GM23338 (cell line): Measurements from ENCODE around the gene ASB2. TPM values are rescaled to one million over a fixed set of nuclear protein-coding genes. Genes with fewer than 3 reads are reported as not detected.

Experiments used
- ATAC-seq: fragments of 200-7000 bp; cut with Tn5 transposase; 3 replicates; pipeline ENCODE4 v1.9.1; 2020
- DNase-seq: peaks from one replicate; pipeline ENCODE4 v3.0.0-alpha.2; 2015; ENCODE audit warnings: low spot score
- H2AFZ ChIP-seq: fragments of 200-600 bp; sonication (generic); 2 replicates; pipeline ENCODE4 v1.8.0; 2016; ENCODE audit warnings: antibody characterized with exemption, mild to moderate bottlenecking, moderate library complexity
- H3F3A ChIP-seq: fragments of 200-600 bp; sonication (generic); replicated peaks from 2 replicates; pipeline ENCODE4 v1.8.0; 2017; ENCODE audit warnings: antibody characterized with exemption, mixed run types, low read depth
- H3K27ac ChIP-seq: fragments of 200-600 bp; sonication (generic); 2 replicates; pipeline ENCODE4 v1.6.1; 2016; ENCODE audit warnings: low read depth
- H3K27me3 ChIP-seq: fragments of 200-600 bp; sonication (generic); 2 replicates; pipeline ENCODE4 v1.8.0; 2016; ENCODE audit warnings: mild to moderate bottlenecking, mixed run types, moderate library complexity; ENCODE audit not compliant: insufficient read depth
- H3K36me3 ChIP-seq: fragments of 200-600 bp; sonication (generic); 2 replicates; pipeline ENCODE4 v1.8.0; 2016; ENCODE audit warnings: mild to moderate bottlenecking; ENCODE audit not compliant: insufficient read depth
- H3K4me1 ChIP-seq: fragments of 200-600 bp; sonication (generic); 2 replicates; pipeline ENCODE4 v1.8.0; 2016; ENCODE audit warnings: mild to moderate bottlenecking, moderate library complexity; ENCODE audit not compliant: insufficient read depth
- H3K4me2 ChIP-seq: fragments of 200-600 bp; sonication (generic); 2 replicates; pipeline ENCODE4 v1.7.1; 2017; ENCODE audit warnings: mixed run types
- H3K4me3 ChIP-seq: fragments of 200-600 bp; sonication (generic); 2 replicates; pipeline ENCODE4 v1.6.1; 2016; ENCODE audit warnings: mixed run types
- H3K79me2 ChIP-seq: fragments of 200-600 bp; sonication (generic); replicated peaks from 2 replicates; pipeline ENCODE4 v1.8.0; 2017; ENCODE audit warnings: mild to moderate bottlenecking; ENCODE audit not compliant: insufficient read depth
- H3K9me2 ChIP-seq: fragments of 200-600 bp; sonication (generic); 2 replicates; pipeline ENCODE4 v1.8.0; 2017; ENCODE audit not compliant: insufficient read depth
- H4K20me1 ChIP-seq: fragments of 200-600 bp; sonication (generic); replicated peaks from 2 replicates; pipeline ENCODE4 v1.8.0; 2017; ENCODE audit warnings: mild to moderate bottlenecking; ENCODE audit not compliant: insufficient read depth
- H3K27ac Mint-ChIP-seq: 2 replicates; pipeline ENCODE4 v1.8.0; 2020; ENCODE audit warnings: inconsistent platforms, mild to moderate bottlenecking, moderate library complexity, mixed read lengths
- H3K27me3 Mint-ChIP-seq: 3 replicates; pipeline ENCODE4 v1.8.0; 2022; ENCODE audit warnings: low read depth, mild to moderate bottlenecking, moderate library complexity, mixed read lengths, inconsistent platforms; ENCODE audit not compliant: insufficient read depth, poor library complexity
- H3K36me3 Mint-ChIP-seq: 3 replicates; pipeline ENCODE4 v1.8.0; 2021; ENCODE audit warnings: low read depth, mild to moderate bottlenecking, inconsistent platforms, moderate library complexity, mixed read lengths
- H3K4me1 Mint-ChIP-seq: 3 replicates; pipeline ENCODE4 v1.8.0; 2020; ENCODE audit warnings: mild to moderate bottlenecking, inconsistent platforms, mixed read lengths
- H3K4me3 Mint-ChIP-seq: 3 replicates; pipeline ENCODE4 v1.8.0; 2021; ENCODE audit warnings: moderate library complexity, mild to moderate bottlenecking, inconsistent platforms, mixed read lengths
- H3K9me3 Mint-ChIP-seq: 3 replicates; pipeline ENCODE4 v1.8.0; 2020; ENCODE audit warnings: moderate library complexity, mild to moderate bottlenecking, inconsistent platforms, mixed read lengths
- CREB1 ChIP-seq: fragments of 250-450 bp; sonication (Bioruptor Pico); IDR thresholded peaks from 2 replicates; pipeline ENCODE4 v1.5.0; 2020; ENCODE audit warnings: low read depth, mild to moderate bottlenecking, moderate library complexity
- ETS1 ChIP-seq: IDR thresholded peaks from 2 replicates; pipeline ENCODE4 v1.6.1; 2016; ENCODE audit warnings: antibody characterized with exemption
- EZH2 ChIP-seq: fragments of 200-600 bp; sonication (generic); IDR thresholded peaks from one replicate; pipeline ENCODE4 v1.8.0; 2017; ENCODE audit warnings: antibody characterized with exemption, mild to moderate bottlenecking, low read depth; ENCODE audit not compliant: unreplicated experiment
- EZH2phosphoT487 ChIP-seq: fragments of 200-600 bp; sonication (generic); IDR thresholded peaks from one replicate; pipeline ENCODE4 v1.8.1; 2018; ENCODE audit warnings: antibody characterized with exemption; ENCODE audit not compliant: unreplicated experiment
- JUNB ChIP-seq: IDR thresholded peaks from one replicate; pipeline ENCODE4 v1.6.1; 2016; ENCODE audit warnings: antibody characterized with exemption; ENCODE audit not compliant: unreplicated experiment
- NANOG ChIP-seq: IDR thresholded peaks from 2 replicates; pipeline ENCODE4 v1.6.1; 2016; ENCODE audit warnings: antibody characterized with exemption, borderline replicate concordance
- POLR2AphosphoS5 ChIP-seq: IDR thresholded peaks from 2 replicates; pipeline ENCODE4 v1.6.1; 2016; ENCODE audit warnings: antibody characterized with exemption, low read depth
- STAT1 ChIP-seq: IDR thresholded peaks from one replicate; pipeline ENCODE4 v1.6.1; 2016; ENCODE audit warnings: antibody characterized with exemption; ENCODE audit not compliant: unreplicated experiment
- ZNF114 ChIP-seq: fragments of 250-450 bp; sonication (Bioruptor Pico); IDR thresholded peaks from 2 replicates; pipeline ENCODE4 v1.5.0; 2020; ENCODE audit warnings: mild to moderate bottlenecking, moderate library complexity
- ZNF462 ChIP-seq: fragments of 250-450 bp; sonication (Bioruptor Pico); IDR thresholded peaks from 2 replicates; pipeline ENCODE4 v1.5.0; 2020; ENCODE audit warnings: mild to moderate bottlenecking, moderate library complexity
- polyA plus RNA-seq: library from polyadenylated mRNA; unstranded; fragments of >200 nt; fragmentation: Nextera tagmentation; extraction: Ambion mirVana; gene quantifications from 2 replicates; pipeline ENCODE4 v1.2.1, GENCODE V29; 2016
- total RNA-seq: library from RNA; depleted of rRNA; stranded (reverse); fragments of >200 nt; shearing (Covaris generic); gene quantifications from 2 replicates; pipeline ENCODE4 v1.2.3, GENCODE V29; 2014
- TF ChIP-seq, protein P1 (sequence below), 2 experiments: fragments of 200-600 bp in 1 of 2; sonication (generic) in 1 of 2; conservative IDR thresholded peaks; 2 replicates each; pipeline versions ENCODE4 v1.5.1 to v1.6.1; 2016 to 2017; ENCODE audit warnings: antibody characterized with exemption in 2 of 2, low read depth in 2 of 2, mild to moderate bottlenecking in 2 of 2, moderate library complexity in 1 of 2
- TF ChIP-seq, protein P2 (sequence below): IDR thresholded peaks from one replicate; pipeline ENCODE4 v1.6.1; 2018; ENCODE audit warnings: antibody characterized with exemption; ENCODE audit not compliant: unreplicated experiment

The ASB2 gene
- total and polyA plus RNA-seq, 2 experiments from 2014 or later = 1.2 to 1.7 TPM

DNA sequence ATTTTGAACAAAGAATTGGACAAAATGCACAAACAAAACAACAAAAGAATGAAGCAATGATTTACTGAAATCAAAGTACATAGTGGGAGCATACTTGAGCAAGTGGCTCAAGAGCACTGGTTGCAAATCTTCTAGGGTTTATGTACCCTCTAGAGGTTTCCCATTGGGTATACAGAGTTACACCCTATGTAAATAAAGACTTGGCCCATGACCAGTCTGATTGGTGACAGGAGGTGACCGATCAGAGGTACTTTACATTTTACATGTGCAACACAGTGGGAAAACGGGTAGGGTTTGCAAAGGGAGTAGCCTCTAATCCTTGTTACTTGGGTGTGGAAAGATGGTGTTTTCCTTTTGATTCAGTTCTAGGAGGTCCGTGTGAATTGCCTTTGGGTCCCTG is 59.9 kb downstream of the ASB2 start:
- Mint-ChIP-seq H3K27me3 (no peaks in the 10 kb centered on the region), H3K27ac (no peak overlapping the region), H3K4me1 (no peaks in the 10 kb centered on the region), H3K9me3 (no peaks in the 10 kb centered on the region; the same call in 2 of the 3 replicates), H3K4me3 (no peak overlapping the region), H3K36me3 (no peaks in the 10 kb centered on the region)
- Histone ChIP-seq H3K27me3 (no peaks in the 10 kb centered on the region), H3K4me1 (no peaks in the 10 kb centered on the region), H3K4me2 (no peak overlapping the region), H3K27ac (no peak overlapping the region), H2AFZ (no peak overlapping the region), H3F3A (no peaks in the 10 kb centered on the region), H4K20me1 (no peaks in the 10 kb centered on the region), H3K4me3 (no peak overlapping the region), H3K79me2 (no peaks in the 10 kb centered on the region), H3K36me3 (no peaks in the 10 kb centered on the region), H3K9me2 (no peaks in the 10 kb centered on the region)
- DNase-seq (no peak), ATAC-seq (no peak)
- TF ChIP-seq STAT1 (no peak), ZNF114 (CRISPR knock-in tag) (no peak), JUNB (no peak), ETS1 (no peak), CREB1 (no peak), NANOG (no peak), ZNF462 (no peak), EZH2 (no peak), EZH2phosphoT487 (no peak), POLR2AphosphoS5 (no peak)
- TF ChIP-seq, protein P1, sequence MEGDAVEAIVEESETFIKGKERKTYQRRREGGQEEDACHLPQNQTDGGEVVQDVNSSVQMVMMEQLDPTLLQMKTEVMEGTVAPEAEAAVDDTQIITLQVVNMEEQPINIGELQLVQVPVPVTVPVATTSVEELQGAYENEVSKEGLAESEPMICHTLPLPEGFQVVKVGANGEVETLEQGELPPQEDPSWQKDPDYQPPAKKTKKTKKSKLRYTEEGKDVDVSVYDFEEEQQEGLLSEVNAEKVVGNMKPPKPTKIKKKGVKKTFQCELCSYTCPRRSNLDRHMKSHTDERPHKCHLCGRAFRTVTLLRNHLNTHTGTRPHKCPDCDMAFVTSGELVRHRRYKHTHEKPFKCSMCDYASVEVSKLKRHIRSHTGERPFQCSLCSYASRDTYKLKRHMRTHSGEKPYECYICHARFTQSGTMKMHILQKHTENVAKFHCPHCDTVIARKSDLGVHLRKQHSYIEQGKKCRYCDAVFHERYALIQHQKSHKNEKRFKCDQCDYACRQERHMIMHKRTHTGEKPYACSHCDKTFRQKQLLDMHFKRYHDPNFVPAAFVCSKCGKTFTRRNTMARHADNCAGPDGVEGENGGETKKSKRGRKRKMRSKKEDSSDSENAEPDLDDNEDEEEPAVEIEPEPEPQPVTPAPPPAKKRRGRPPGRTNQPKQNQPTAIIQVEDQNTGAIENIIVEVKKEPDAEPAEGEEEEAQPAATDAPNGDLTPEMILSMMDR (conservative IDR thresholded peaks at IDR 0.05; ENCODE audit: low read depth in 2 of 2) = no peak
- TF ChIP-seq, protein P2, sequence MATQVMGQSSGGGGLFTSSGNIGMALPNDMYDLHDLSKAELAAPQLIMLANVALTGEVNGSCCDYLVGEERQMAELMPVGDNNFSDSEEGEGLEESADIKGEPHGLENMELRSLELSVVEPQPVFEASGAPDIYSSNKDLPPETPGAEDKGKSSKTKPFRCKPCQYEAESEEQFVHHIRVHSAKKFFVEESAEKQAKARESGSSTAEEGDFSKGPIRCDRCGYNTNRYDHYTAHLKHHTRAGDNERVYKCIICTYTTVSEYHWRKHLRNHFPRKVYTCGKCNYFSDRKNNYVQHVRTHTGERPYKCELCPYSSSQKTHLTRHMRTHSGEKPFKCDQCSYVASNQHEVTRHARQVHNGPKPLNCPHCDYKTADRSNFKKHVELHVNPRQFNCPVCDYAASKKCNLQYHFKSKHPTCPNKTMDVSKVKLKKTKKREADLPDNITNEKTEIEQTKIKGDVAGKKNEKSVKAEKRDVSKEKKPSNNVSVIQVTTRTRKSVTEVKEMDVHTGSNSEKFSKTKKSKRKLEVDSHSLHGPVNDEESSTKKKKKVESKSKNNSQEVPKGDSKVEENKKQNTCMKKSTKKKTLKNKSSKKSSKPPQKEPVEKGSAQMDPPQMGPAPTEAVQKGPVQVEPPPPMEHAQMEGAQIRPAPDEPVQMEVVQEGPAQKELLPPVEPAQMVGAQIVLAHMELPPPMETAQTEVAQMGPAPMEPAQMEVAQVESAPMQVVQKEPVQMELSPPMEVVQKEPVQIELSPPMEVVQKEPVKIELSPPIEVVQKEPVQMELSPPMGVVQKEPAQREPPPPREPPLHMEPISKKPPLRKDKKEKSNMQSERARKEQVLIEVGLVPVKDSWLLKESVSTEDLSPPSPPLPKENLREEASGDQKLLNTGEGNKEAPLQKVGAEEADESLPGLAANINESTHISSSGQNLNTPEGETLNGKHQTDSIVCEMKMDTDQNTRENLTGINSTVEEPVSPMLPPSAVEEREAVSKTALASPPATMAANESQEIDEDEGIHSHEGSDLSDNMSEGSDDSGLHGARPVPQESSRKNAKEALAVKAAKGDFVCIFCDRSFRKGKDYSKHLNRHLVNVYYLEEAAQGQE = no peak
